HuH-7.5 (cell line): ENCODE data around the gene ALG6.
"Not testable (repeated sequence)": the region's sequence is repeated elsewhere in the genome, so short reads cannot be mapped to it uniquely, and the experiment has no call there.

Experiments
- DNase-seq: peaks from one replicate; pipeline ENCODE4 v3.0.0; 2011; ENCODE audit warnings: low spot score

ALG6 gene

GRCh38 chr1:63328781-63329180 is 38.6 kb upstream of the ALG6 start:
- DNase-seq: no peak

DNA sequence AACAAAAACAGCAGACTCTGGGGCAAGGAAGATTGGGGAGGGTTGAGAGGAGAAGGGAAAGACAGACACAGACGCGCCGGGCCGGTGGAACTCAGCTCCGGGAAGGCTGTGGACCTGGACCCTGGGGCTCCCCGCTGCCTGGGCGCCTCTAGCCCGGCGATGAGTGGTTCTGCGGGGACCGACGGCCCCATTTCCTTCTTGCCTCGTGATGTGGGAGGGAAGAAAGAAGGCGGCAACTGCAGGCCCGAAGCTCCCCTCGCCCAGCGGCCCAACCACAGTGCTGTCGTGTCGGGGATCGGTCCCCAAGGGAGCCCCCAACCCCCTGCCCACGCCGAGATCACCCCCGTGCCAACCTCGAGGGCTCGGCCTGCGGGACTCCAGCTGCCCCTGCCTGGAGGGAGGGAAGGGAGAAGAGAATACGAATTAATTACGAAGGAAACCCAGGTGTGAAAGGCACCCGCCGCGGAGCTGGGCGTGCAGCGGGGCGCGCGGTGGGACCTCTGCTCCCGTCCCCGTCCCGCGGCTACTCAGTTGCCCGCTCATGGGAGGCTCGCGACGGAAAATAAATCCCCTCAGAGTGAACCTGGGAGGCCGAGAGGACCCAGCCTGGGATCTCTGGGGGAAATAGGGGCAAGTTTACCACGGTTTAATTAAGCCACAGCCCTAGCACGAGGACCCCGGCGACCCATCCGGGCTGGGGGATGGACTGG is 37.7 kb upstream of the ALG6 start:
- no peak for DNase-seq

DNA sequence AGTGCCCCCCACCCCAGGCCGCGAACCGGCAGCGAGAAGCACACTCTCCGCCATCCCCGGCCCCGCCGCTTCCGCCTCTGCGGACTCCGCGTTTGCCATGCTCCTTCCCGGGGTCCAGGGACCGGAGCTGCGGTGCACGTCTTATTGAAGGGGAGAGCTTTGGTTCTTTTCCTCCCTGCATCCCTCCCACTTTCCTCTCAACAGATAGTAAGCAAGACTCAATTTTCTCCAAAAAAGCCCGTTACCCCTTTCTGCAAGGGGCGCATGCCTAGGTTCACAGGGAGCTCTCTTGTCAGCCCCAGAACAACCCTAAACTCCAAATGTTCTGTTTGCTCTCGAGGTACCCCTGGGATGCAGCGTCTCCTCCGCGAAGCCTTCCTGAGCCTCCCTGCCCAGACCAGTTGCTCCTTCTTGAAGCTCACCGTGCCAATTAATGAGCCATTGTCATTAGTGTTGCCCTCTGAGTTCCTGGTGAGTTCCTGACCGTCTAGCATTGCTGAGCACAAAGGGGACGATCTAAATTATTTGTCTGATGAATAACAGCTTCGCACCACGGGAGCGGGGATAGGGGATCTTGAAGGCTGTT is 37.0 kb upstream of the ALG6 start:
- DNase-seq: no peak

GRCh38 chr1:63342402-63342801 is 25.0 kb upstream of the ALG6 start:
- no peak for DNase-seq

GRCh38 chr1:63343922-63344321 is 23.5 kb upstream of the ALG6 start:
- no peak for DNase-seq

DNA sequence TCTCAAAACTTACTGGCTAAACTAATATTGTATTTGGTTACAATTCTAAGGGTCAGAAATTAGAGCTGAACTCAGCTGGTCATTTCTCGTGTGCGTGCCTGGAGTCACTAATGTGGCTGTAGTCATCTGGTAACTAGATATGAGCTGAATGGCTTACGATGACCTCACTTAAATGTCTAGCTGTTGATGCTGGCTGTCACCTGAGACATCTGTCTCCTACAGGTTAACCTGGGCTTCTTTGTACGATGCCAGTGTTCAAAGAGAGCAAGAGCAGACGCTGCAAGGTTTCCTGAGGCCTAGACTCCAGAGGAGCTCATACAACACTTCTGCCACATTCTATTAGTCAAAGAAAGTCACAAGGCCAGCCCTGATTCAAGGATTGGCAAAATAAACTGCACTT is 17.1 kb upstream of the ALG6 start:
- no peak for DNase-seq

DNA sequence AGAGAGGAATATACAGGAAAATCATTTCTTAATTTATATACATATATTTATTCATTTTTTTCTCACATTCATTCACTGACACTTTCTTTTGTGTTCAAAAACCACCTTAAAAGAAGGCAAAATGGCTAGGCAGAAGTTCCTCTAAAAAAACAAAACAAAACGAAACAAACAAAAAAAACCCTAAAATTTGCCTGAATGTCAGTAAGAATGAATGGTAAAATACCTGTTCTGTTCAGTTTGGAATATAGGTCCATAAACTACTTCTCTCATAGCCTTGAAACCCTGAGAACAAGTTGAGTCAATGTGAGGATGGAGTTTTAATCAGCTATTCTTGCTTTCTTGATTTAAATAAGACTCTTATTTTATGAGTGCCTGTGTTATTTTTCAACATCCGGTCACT is 14.7 kb upstream of the ALG6 start:
- no peak for DNase-seq

GRCh38 chr1:63356234-63356633 is 11.2 kb upstream of the ALG6 start:
- DNase-seq: not testable (repeated sequence)

DNA sequence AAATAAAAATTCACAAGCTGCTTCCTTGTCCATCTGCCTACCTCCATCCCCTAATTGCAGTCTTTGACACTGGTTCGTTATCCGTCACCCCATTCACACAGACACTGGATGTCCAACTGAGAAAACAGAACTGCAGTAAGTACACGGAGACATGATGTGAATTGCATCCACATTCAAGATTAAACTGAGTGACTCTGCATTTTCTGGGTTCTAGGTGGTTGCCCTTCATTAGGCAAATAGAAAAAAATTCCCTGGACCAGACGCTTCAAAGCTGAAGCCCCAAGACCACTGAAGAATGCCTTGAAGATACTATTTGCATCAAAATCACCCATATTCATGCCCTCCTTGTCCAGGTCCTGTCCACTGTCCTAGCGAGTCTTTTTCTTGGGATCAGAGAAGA is 7.9 kb upstream of the ALG6 start:
- DNase-seq: no peak

DNA sequence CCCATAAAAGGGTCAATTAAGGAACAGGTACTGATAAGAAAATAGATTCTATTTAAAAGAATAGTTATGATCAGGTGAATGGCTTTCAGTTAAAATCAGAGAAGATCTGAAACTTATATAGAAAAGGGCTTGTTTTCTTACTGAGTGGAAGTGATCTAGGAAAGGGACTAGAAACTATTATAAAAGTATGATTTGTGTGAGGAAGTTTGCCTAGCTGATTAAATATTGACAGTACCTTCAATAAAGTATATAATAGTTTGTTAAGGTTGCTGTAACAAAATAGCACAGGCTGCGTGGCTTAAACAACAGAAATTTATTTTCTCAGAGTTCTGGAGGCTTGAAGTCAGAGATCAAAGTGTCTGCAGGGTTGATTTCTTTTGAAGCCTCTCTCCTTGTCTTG is 5.4 kb upstream of the ALG6 start:
- DNase-seq: no peak

DNA sequence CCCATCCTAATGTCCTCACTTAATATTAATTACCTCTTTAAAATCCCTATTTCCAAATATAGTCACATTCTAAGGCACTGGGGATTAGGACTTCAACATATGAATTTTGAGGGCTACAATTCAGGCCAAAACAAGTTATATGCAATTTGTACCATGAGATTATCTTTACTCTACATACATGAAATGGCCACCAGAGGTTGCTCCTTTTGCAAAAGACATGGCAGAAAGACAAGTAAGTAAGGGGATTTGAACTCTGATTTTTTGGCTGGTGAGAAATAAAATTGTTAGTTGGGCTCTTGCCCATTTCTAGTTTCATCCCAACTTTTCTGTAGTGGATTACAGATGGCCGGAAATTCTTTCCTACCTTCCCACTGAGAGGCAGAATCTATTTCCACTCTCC is 4.8 kb upstream of the ALG6 start:
- DNase-seq: no peak

- no peak for DNase-seq
Observed at GRCh38 chr1:63363014-63363413, 4.4 kb upstream of the ALG6 start.

DNA sequence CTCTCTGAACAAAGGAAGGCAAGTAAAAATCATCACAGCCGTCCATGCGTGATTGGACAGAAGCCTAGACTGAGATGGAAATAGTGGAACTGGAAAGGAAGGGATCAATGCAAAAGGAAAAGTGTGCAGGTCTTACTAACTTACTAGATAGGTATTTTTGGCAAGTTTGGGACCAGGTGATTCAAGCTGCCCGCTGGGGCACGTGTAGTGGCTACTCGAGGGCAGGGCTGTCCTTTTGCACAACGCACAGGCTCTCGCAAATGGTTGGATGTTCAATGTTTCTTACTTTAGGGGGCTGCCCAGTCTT is 566 bp upstream of the ALG6 start:
- DNase-seq: no peak

GRCh38 chr1:63368131-63368530 is 704 bp downstream of the ALG6 start:
- no peak for DNase-seq

- DNase-seq: no peak
Observed at GRCh38 chr1:63379583-63379982, 12.2 kb downstream of the ALG6 start.

GRCh38 chr1:63381741-63382140 is 14.3 kb downstream of the ALG6 start:
- DNase-seq: no peak

- DNase-seq: no peak
Observed at GRCh38 chr1:63401945-63402344, 34.5 kb downstream of the ALG6 start.

- no peak for DNase-seq
Observed at GRCh38 chr1:63403386-63403785, 36.0 kb downstream of the ALG6 start.

DNA sequence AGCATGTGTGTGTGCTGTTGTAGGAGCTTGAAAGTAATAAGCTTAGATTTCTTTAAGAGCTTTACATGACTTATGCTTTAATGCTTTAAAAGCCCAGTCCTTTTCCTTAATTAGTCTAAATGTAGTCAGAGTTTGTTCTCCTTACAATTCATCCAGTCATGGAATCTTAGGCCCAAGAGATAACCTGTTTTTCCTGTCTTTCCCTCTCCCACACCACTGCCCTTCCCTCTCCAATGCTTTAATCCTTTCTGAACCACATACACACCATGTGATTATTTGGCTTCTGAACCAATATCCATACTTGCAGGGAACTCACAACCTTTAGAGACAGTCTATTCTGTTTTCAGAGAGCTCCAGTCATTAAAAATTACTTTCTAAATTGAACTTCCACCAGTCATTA is 37.6 kb downstream of the ALG6 start:
- no peak for DNase-seq

DNA sequence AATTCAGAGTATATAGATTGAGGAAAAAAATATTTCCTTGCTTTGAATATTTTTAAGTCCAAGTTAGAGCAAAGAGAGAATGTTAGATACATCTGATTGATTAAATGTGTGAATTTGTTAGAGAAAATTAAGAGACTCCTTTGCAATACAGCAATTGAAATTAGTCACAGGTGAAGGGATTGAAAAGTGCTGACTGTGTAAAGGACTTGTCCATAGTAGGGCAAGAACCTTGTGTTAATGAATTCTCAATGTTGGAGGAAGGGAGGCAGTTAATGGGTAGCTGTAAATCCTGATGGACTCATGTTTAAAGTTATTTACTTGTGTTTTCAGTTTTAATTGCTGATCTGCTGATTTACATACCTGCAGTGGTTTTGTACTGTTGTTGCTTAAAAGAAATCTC is 38.6 kb downstream of the ALG6 start:
- no peak for DNase-seq

DNA sequence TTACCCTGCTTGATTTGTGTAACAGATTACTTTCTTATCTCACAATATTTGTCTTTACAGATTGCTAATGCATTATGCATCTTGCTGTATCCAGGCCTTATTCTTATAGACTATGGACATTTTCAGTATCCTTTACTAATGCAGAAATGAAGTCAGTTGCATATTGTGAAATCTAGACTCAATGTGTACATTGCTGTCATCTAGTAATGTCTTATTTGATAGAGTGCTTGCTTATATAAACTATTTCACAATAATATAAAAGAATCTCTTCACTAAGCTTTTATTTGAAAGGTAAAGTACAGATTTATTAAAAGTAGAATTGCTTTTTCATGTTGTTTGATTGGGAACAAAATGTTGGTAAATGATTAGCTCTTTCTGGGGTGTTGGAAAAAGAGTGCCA is 39.6 kb downstream of the ALG6 start:
- DNase-seq: no peak

DNA sequence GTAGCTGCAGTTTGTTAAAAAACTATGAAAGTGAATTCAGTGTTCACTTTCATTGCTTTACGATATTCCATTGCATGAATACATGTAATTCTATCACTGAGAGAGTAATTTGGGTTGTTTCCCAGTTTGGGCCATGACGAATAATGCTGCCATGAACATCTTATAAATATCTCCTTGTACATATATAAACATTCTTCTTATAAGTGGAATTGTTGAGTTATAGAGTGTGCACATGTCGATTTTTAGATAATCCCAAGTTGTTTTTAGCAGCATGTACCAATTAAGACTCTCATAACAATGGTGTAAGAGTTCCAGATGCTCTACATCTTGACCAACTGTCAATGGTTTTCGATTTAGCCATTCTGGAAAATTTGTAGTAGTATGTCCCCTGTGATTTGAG is 40.9 kb downstream of the ALG6 start:
- DNase-seq: no peak

DNA sequence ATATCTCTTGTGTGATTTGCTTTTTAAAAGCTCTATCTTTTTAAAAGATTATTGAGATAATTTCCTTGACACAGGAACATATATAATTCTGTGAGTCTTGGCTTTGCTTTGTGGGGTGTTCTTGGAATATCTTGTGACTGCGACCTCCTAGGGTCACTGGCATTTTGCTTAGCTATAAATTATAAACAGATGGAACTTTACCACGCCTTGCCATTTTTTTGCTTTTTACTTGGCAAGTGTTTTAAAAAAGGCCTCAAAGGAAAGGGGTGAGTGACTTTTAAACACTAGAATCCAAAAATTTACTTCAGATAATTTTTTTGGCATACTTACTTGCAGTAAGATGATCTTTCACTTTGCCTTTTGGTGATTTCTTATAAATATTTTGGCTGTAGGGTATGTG is 43.6 kb downstream of the ALG6 start:
- DNase-seq: no peak

DNA sequence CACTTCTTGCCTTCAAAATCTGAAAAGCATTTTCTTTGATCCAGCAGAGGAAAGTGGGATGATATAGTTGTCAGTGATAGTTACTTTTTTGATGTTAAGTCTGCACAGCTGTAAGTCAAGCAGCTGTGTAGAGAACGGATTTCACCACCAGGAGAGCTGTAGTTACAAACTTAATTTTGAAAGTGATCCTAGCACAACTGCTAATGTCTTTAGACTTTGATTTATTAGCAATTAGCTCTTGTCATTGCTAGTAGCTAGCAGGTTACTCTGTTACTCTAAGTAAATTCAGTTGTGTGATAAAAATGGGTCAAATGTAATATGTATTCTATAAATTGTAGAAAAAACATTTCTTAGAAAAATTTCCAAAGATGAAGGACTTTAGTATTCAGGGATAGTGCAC is 46.0 kb downstream of the ALG6 start:
- DNase-seq: no peak
